ENCODE data around the gene NBL1. TPM values are rescaled to one million over a fixed set of nuclear protein-coding genes. Genes with fewer than 3 reads are reported as not detected.
A peak's percentile ranks its signal among the peaks of the same experiment; 100 is the strongest.

NBL1 gene
- total and polyA plus RNA-seq, 9 of the 15 experiments (the other 6 are each of a cell fraction or from before 2014, with no cell fraction given): 0.10 to 3.7 (median 1.8) TPM; not detected in 1

DNA sequence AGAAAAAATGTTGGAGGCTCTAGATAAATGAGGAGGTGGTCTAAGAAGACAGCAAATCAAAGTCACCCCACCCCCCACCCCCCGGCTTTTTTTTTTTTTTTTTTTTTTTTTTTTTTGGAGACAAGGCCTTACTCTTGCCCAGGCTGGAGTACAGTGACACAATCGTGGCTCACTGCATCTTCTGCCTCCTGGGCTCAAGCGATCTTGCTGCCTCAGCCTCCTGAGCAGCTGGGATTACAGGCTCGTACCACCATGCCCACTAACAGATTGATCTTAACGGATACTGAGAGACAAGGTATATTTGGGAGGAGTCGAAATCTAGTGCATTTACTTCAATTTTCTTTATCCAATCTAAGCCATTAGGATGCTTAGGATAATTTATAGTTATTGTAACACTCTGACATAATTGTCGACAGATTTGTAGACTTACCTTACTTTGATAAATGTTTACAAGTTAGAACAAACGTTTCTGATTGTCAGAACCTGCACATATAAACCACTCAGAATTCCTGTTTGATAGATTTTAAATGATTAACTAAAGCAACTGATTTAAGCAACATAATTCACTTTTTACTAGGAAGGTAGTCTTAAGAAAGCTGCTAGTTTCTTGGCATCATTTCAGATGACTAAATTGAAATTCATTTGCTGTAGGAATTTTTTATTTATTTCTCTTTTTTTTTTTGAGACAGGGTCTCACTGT lies 33.7 kb upstream of the NBL1 start (continued):
- TF ChIP-seq PTRF (tag; IDR thresholded peaks at IDR 0.05): no peak
- no peak for TF ChIP-seq ZNF79 (CRISPR knock-in tag; IDR thresholded peaks at IDR 0.05; ENCODE audit: low read depth)
- TF ChIP-seq KAT2B (IDR thresholded peaks at IDR 0.05; ENCODE audit: low read depth, low read length): no peak
- TF ChIP-seq SRSF9 (IDR thresholded peaks at IDR 0.05; ENCODE audit: borderline replicate concordance, low read depth, low read length): no peak
- TF ChIP-seq, protein P1, sequence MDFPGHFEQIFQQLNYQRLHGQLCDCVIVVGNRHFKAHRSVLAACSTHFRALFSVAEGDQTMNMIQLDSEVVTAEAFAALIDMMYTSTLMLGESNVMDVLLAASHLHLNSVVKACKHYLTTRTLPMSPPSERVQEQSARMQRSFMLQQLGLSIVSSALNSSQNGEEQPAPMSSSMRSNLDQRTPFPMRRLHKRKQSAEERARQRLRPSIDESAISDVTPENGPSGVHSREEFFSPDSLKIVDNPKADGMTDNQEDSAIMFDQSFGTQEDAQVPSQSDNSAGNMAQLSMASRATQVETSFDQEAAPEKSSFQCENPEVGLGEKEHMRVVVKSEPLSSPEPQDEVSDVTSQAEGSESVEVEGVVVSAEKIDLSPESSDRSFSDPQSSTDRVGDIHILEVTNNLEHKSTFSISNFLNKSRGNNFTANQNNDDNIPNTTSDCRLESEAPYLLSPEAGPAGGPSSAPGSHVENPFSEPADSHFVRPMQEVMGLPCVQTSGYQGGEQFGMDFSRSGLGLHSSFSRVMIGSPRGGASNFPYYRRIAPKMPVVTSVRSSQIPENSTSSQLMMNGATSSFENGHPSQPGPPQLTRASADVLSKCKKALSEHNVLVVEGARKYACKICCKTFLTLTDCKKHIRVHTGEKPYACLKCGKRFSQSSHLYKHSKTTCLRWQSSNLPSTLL (IDR thresholded peaks at IDR 0.05): no peak
- TF ChIP-seq ZNF384 (IDR thresholded peaks at IDR 0.05; ENCODE audit: low read depth, low read length): peak; percentile 79

DNA sequence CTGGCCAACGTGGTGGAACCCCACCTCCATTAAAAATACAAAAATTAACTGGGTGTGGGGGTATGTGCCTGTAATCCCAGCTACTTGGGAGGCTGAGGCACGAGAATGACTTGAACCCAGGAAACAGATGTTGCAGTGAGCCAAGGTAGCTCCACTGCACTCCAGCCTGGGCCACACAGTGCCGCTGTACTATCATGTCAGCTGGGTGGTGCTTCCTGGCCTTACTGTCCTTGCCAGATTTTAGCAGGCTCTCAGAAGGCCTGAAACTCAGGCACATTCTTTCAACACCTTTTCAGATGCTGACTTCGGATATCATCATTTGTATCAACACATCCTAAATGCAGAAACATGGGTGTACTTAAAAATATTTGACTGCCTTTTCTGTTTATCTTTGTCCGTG lies 31.6 kb upstream of the NBL1 start:
- no peaks in the 10 kb centered on the region for H3K27me3 ChIP-seq (ENCODE audit: control insufficient read depth in 2 of 2, insufficient read depth in 2 of 2, low read length in 2 of 2)
- H3K4me3 ChIP-seq: no peak overlapping the region
- no TSS peak for BruUV-seq (replicated peaks)
- ChIA-PET CTCF (ENCODE audit: low intra/inter-chr PET ratio) (interaction anchor here (0.6 kb wide), 1 partner anchor 31 kb away, joined by 5 read pairs; no protein-coding TSS in a partner anchor), POLR2A (interaction anchor here (0.7 to 2.0 kb wide), 2 partner anchors 7 to 30 kb away, joined by 3 to 9 read pairs; no protein-coding TSS in a partner anchor)
- ATAC-seq (peak; percentile 78), DNase-seq (ENCODE audit: extremely low read depth in 1 of 4, low spot score in 3 of 4) (peak in 1 of 4 experiments; percentile 31), FAIRE-seq (no peak)
- in situ Hi-C loops (cut with MboI) (no loop called here), intact Hi-C loops (cut with micrococcal nuclease) (no loop called here)
- H3K9me3 ChIP-seq (replicated peaks; ENCODE audit: control insufficient read depth, insufficient read depth, low read depth, low read length): no peaks in the 10 kb centered on the region
- no peak overlapping the region for H3K4me2 ChIP-seq (ENCODE audit: insufficient read depth, low read length)
- H3K27ac ChIP-seq (ENCODE audit: extremely low read depth, low read depth, low read length): peak overlapping the region; percentile 28; the same call in 1 of the 3 replicates
- peaks cover 84% of the 10 kb centered on the region for H3K79me2 ChIP-seq (ENCODE audit: control insufficient read depth, insufficient read depth, low read length)
- H3K4me1 ChIP-seq (replicated peaks in 1 of 2; ENCODE audit: control insufficient read depth in 2 of 2, insufficient read depth in 2 of 2, low read length in 2 of 2): peaks cover 3 to 5% of the 10 kb centered on the region in 2 experiments; a peak in 2 of 5 replicates
- peak overlapping the region in 1 of 2 experiments; percentile 28; a peak in 1 of 4 replicates for H3K9ac ChIP-seq (ENCODE audit: insufficient read depth in 1 of 2, low read depth in 2 of 2, low read length in 2 of 2)
- WGBS (ENCODE audit: insufficient coverage, low coverage, missing lambda C conversion rate): 39% methylated on average over 5 of the region's 5 CpGs
- peaks cover 55% of the 10 kb centered on the region for H3K36me3 ChIP-seq (ENCODE audit: control insufficient read depth, insufficient read depth, low read length)
- peaks cover 16% of the 10 kb centered on the region for H4K20me1 ChIP-seq (replicated peaks; ENCODE audit: control insufficient read depth, insufficient read depth, low read length)
- TF ChIP-seq RNF2 (IDR thresholded peaks at IDR 0.05) (no peak), NFIC (IDR thresholded peaks at IDR 0.05) (no peak), MAFG (tag; conservative IDR thresholded peaks at IDR 0.05) (no peak), MEIS2 (IDR thresholded peaks at IDR 0.05; ENCODE audit: partially characterized antibody) (peak; percentile 16)
- TF ChIP-seq, protein P2, sequence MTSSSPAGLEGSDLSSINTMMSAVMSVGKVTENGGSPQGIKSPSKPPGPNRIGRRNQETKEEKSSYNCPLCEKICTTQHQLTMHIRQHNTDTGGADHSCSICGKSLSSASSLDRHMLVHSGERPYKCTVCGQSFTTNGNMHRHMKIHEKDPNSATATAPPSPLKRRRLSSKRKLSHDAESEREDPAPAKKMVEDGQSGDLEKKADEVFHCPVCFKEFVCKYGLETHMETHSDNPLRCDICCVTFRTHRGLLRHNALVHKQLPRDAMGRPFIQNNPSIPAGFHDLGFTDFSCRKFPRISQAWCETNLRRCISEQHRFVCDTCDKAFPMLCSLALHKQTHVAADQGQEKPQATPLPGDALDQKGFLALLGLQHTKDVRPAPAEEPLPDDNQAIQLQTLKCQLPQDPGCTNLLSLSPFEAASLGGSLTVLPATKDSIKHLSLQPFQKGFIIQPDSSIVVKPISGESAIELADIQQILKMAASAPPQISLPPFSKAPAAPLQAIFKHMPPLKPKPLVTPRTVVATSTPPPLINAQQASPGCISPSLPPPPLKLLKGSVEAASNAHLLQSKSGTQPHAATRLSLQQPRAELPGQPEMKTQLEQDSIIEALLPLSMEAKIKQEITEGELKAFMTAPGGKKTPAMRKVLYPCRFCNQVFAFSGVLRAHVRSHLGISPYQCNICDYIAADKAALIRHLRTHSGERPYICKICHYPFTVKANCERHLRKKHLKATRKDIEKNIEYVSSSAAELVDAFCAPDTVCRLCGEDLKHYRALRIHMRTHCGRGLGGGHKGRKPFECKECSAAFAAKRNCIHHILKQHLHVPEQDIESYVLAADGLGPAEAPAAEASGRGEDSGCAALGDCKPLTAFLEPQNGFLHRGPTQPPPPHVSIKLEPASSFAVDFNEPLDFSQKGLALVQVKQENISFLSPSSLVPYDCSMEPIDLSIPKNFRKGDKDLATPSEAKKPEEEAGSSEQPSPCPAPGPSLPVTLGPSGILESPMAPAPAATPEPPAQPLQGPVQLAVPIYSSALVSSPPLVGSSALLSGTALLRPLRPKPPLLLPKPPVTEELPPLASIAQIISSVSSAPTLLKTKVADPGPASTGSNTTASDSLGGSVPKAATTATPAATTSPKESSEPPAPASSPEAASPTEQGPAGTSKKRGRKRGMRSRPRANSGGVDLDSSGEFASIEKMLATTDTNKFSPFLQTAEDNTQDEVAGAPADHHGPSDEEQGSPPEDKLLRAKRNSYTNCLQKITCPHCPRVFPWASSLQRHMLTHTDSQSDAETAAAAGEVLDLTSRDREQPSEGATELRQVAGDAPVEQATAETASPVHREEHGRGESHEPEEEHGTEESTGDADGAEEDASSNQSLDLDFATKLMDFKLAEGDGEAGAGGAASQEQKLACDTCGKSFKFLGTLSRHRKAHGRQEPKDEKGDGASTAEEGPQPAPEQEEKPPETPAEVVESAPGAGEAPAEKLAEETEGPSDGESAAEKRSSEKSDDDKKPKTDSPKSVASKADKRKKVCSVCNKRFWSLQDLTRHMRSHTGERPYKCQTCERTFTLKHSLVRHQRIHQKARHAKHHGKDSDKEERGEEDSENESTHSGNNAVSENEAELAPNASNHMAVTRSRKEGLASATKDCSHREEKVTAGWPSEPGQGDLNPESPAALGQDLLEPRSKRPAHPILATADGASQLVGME (CRISPR knock-in tag; IDR thresholded peaks at IDR 0.05): no peak
- no peaks in the 10 kb centered on the region for H3K9me1 ChIP-seq (ENCODE audit: control insufficient read depth, insufficient read depth, low read length)
- H2AFZ ChIP-seq (ENCODE audit: low read depth, low read length): no peak overlapping the region
